AG09319 (cell line): Measurements from ENCODE around the gene CDC42.
"Not testable (repeated sequence)": the region's sequence is repeated elsewhere in the genome, so short reads cannot be mapped to it uniquely, and the experiment has no call there.

Source experiments
- DNase-seq: peaks from one replicate; pipeline ENCODE4 v3.0.0-alpha.2; 2010; ENCODE audit warnings: low read depth; ENCODE audit errors: extremely low read depth
- CTCF ChIP-seq: IDR thresholded peaks from 2 replicates; pipeline ENCODE4 v1.5.1; 2011; ENCODE audit warnings: low read depth, mild to moderate bottlenecking, inconsistent platforms, low read length, moderate library complexity

Gene CDC42

GRCh38 chr1:22031214-22031962 lies 21.1 kb upstream of the CDC42 start:
- DNase-seq, result no peak
- TF ChIP-seq CTCF, result no peak

- not testable (repeated sequence) for DNase-seq
Measured at GRCh38 chr1:22034834-22035233, 17.7 kb upstream of the CDC42 start.

DNA sequence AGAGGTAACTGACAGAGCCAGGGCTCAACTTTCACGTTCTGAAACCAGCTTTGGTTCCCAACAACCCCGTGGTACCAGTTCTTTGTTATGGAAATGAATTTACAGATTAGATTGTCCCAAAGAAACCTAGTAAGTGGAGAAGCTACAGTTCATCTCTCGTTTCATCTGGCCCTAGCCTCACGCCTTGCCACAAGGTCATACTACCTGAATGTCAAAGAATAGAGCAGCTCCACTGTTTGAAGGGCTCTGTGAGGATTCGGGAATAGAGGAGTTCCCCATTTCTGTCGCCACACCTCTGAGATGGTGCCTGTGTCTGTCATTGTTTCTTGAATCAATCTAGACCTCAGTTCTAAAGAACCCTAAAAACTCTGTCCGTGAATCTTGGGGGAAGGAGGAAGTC lies 15.0 kb upstream of the CDC42 start:
- DNase-seq, result no peak
- no peak for TF ChIP-seq CTCF

- no peak for DNase-seq
- no peak for TF ChIP-seq CTCF
Measured at GRCh38 chr1:22038036-22038435, 14.5 kb upstream of the CDC42 start.

DNA sequence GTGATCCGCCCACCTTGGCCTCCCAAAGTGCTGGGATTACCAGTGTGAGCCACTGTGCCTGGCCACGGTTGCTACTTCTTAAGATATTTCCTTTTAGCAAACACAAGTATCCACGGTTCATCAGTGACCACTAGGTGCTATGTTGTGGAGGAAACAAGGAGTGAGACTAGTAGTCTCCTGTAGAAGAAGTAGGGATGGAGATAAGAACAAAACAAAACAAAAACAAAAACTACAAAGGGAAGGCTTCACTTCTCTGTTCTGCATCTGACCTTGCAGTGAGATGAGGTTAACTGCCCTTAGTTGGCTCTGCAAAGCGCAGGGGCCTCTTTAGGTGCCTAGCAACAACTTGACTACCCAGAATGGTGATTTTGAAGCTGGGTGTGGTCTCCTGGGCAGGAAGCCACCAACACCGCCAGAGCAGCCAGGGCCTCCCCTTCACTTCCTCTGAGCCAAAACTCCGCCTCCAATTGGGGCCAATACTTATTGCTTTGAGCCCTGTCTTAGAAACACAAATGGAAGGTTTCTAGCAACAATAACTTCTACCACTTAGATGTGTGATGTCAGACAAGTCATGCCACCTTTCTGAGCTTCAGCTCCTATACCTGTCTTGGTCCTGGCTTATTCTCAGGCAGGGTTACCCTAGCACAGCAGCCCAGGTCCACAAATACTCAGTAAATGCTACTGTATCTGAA lies 12.8 kb upstream of the CDC42 start:
- no peak for DNase-seq
- TF ChIP-seq CTCF, result no peak

GRCh38 chr1:22040286-22040623 lies 12.3 kb upstream of the CDC42 start:
- TF ChIP-seq CTCF, result no peak
- DNase-seq, result no peak

DNA sequence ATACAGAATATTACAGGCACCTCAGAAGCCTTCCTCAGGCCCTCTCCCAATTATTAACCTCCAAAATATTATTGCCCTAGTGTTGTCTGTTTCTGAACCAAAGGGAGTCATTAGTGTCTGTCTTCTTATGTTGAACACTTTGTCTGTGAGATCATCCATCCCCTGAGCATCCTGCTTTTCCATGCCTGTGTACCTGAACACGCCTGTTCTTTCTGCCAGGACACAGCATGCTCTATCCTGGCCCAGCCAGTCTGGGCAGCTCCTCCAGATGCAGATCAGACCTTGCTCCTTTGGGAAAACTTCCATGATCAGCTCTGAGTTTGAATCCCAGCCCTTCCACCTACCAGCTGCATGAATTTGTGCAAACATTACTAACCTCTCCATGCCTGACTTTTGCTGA lies 11.0 kb upstream of the CDC42 start:
- TF ChIP-seq CTCF, result no peak
- no peak for DNase-seq

DNA sequence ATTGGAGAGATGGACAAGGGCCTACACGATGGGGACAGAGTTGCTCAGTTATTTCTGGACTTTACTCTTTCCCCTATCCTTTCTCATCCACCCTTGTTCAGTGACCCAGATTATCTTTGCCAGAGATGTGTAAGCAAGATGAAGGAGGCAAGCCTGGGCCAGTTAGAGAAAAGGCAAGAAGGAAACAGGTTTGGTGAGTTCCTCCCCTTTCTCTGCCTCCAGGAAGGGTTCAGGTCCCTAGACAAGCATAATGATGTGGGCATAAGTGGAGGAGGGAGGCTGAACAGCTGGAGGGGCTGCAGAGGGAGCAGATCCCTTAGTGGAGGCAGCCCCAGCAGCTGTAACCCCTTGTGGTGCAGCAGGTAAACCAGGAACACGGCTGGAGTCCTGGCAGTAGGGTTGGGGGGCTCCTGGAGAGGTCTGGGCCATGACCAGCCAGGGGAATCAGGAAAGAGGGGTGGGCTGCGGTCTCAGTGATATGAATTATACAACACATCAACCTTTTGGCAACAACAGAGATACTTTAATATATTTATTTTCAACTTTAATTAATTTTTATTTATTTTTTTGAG lies 9.2 kb upstream of the CDC42 start:
- TF ChIP-seq CTCF, result no peak
- DNase-seq, result no peak
